GM12873 (cell line): ENCODE measurements around the gene C17orf107.

ENCODE experiments used
- TF ChIP-seq, protein P1 (sequence below): IDR thresholded peaks from 2 replicates; pipeline ENCODE4 v1.5.1; 2012; ENCODE audit warnings: low read depth, mild to moderate bottlenecking, moderate library complexity, low read length, control low read depth; ENCODE audit not compliant: insufficient read depth; ENCODE audit errors: missing control alignments

C17orf107 gene

DNA sequence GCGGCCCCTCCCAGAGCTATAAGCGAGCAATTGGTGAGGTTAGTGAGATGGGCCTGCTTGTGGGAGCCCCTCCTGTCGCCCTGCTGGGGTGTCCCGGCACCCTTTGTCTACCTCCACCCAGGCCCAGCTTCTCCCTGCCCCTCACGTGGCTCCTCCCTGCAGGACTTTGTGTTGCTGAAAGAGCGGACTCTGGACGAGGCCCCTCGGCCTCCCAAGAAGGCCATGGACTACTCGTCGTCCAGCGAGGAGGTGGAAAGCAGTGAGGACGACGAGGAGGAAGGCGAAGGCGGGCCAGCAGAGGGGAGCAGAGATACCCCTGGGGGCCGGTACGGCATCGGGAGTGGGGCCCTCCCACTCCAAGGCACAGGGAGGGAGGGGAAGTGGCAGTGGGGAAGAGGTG lies 6.1 kb upstream of the C17orf107 start:
- TF ChIP-seq, protein P1, sequence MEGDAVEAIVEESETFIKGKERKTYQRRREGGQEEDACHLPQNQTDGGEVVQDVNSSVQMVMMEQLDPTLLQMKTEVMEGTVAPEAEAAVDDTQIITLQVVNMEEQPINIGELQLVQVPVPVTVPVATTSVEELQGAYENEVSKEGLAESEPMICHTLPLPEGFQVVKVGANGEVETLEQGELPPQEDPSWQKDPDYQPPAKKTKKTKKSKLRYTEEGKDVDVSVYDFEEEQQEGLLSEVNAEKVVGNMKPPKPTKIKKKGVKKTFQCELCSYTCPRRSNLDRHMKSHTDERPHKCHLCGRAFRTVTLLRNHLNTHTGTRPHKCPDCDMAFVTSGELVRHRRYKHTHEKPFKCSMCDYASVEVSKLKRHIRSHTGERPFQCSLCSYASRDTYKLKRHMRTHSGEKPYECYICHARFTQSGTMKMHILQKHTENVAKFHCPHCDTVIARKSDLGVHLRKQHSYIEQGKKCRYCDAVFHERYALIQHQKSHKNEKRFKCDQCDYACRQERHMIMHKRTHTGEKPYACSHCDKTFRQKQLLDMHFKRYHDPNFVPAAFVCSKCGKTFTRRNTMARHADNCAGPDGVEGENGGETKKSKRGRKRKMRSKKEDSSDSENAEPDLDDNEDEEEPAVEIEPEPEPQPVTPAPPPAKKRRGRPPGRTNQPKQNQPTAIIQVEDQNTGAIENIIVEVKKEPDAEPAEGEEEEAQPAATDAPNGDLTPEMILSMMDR: no peak

DNA sequence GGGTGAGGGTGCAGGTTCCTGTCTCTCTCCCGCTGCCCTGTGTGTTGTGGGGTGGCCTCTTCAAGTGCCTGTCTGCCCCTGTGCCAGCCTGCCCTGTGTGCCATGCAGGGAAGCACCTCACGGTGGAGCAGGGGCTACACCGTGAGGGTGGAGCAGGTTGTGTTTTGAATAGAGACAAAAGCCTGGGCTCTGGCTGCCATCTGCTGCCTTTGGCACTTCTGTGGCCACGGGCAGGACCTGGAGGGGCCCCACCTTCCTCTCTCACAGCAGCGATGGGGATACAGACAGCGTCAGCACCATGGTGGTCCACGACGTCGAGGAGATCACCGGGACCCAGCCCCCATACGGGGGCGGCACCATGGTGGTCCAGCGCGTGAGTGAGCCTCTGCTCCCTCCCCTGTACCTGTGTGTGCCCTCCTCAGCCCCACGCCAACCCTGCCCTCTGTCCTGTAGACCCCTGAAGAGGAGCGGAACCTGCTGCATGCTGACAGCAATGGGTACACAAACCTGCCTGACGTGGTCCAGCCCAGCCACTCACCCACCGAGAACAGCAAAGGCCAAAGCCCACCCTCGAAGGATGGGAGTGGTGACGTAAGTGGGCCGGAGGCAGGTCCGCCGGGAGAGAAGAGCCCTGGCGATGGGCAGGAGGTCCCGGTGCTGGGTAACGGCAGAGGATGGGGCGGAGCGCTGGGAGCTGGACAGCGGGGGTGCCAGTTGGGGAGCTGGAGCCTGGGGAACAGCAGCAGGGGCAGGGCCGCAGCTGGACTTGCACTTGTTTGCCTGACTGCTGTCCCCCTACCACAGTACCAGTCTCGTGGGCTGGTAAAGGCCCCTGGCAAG lies 5.4 kb upstream of the C17orf107 start:
- TF ChIP-seq, protein P1: no peak

DNA sequence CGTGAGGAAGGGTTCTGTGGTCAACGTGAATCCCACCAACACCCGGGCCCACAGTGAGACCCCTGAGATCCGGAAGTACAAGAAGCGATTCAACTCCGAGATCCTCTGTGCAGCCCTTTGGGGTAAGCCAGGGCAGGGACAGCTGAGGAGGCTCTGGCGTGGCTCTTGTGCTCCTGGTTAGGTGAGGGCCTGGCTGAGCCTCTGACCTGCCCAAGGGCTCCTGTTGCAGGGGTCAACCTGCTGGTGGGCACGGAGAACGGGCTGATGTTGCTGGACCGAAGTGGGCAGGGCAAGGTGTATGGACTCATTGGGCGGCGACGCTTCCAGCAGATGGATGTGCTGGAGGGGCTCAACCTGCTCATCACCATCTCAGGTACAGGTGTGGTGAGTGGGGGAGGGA lies 4.2 kb upstream of the C17orf107 start:
- TF ChIP-seq, protein P1: no peak

DNA sequence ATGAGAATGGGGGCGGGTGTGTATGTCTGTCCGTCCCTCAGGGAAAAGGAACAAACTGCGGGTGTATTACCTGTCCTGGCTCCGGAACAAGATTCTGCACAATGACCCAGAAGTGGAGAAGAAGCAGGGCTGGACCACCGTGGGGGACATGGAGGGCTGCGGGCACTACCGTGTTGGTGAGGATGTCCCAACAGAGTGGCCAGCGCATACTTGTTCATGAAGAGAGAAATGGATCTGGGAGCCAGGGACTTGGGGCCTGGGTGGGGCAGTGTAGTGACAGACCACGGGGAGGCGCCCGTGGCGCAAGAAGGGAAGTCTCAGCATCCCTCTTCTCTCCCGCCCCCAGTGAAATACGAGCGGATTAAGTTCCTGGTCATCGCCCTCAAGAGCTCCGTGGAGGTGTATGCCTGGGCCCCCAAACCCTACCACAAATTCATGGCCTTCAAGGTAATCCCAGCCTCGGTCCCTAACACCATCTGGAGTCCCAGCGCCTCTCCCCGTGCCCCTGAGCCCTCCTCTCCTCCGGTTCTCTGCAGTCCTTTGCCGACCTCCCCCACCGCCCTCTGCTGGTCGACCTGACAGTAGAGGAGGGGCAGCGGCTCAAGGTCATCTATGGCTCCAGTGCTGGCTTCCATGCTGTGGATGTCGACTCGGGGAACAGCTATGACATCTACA lies 3.5 kb upstream of the C17orf107 start:
- TF ChIP-seq, protein P1: no peak

DNA sequence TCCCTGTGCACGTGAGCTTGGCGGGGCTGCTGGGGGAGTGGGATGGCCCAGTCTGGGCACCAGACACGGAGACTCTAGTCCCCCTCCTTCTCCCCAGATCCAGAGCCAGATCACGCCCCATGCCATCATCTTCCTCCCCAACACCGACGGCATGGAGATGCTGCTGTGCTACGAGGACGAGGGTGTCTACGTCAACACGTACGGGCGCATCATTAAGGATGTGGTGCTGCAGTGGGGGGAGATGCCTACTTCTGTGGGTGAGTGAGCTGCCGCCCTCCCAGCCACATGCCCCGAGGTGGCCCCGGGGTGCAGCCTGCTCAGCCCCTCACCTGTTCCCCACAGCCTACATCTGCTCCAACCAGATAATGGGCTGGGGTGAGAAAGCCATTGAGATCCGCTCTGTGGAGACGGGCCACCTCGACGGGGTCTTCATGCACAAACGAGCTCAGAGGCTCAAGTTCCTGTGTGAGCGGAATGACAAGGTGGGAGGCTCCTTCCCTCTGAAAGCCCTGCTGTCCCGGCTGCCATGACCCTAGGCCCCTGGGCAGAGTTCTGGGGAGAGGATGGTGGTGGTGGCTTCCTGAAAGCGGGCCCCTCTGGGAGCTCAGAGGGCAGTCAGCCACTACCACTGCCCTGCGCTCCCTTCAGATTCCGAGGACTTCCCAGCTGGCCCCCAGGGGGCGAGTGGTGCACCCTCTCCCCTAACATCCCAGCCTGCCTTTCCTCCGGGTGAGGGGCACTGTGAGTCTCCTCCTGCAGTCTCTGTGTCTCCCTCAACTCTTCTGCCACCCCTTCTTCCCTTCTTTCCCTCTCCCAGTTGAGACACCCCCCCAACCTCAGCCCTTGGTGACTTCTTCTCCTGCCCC lies 2.8 kb upstream of the C17orf107 start:
- TF ChIP-seq, protein P1: no peak

DNA sequence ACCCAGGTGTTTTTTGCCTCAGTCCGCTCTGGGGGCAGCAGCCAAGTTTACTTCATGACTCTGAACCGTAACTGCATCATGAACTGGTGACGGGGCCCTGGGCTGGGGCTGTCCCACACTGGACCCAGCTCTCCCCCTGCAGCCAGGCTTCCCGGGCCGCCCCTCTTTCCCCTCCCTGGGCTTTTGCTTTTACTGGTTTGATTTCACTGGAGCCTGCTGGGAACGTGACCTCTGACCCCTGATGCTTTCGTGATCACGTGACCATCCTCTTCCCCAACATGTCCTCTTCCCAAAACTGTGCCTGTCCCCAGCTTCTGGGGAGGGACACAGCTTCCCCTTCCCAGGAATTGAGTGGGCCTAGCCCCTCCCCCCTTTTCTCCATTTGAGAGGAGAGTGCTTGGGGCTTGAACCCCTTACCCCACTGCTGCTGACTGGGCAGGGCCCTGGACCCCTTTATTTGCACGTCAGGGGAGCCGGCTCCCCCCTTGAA lies 2.1 kb upstream of the C17orf107 start:
- TF ChIP-seq, protein P1: no peak
